Fibroblast of the aortic adventitia (primary cell): ENCODE data around the gene NLRP10. TPM values are rescaled to one million over a fixed set of nuclear protein-coding genes. Genes with fewer than 3 reads are reported as not detected.

Experiments
- DNase-seq: peaks from one replicate; pipeline ENCODE4 v3.0.0-alpha.2; 2010; ENCODE audit warnings: low read depth
- H3K4me3 ChIP-seq: 2 replicates; pipeline ENCODE4 v1.5.1; 2011; ENCODE audit warnings: low read depth, mild to moderate bottlenecking, control low read depth, low read length, moderate library complexity
- CTCF ChIP-seq: IDR thresholded peaks from 2 replicates; pipeline ENCODE4 v1.5.1; 2011; ENCODE audit warnings: mild to moderate bottlenecking, low read length, control low read depth, inconsistent platforms; ENCODE audit not compliant: insufficient read depth
- total RNA-seq: library from RNA; depleted of rRNA; stranded (reverse); fragments of >200 nt; gene quantifications from 2 replicates; pipeline ENCODE4 v1.2.3, GENCODE V29; 2012; ENCODE audit warnings: low replicate concordance

NLRP10 gene
- total RNA-seq, 1 donor: 6.8 TPM

DNA sequence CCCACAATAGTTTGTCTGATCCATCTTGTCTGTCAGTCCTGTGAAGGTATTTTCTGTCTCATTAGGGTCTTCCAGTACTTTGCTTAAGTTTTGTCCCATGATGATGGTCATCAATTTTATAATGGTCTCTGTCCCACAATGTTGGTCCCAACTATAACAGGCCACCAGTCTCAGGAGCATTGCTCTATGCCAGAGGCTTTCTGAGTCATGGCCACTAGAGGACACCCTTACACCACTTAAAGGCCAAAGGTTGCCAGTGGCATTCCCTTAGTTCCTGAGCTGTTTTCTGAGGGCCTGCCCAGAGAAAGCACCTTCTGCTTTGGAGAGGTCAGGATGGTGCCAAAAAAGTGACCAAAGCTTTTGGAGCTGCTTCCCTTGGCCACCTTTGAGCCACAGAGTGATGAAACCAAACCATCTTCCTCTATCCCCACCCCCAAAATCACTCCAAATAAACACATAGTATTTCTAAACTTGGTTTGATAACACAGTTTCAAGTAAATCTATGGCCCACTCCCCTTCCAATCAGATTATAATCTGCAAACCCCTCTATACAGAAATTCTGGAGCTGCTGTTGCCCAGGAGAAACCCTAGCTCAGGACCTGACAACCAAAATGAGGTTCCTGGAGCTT is 41.2 kb upstream of the NLRP10 start:
- peak; percentile 96 for TF ChIP-seq CTCF
- peak; percentile 86 for DNase-seq
- H3K4me3 ChIP-seq: no peak overlapping the region

DNA sequence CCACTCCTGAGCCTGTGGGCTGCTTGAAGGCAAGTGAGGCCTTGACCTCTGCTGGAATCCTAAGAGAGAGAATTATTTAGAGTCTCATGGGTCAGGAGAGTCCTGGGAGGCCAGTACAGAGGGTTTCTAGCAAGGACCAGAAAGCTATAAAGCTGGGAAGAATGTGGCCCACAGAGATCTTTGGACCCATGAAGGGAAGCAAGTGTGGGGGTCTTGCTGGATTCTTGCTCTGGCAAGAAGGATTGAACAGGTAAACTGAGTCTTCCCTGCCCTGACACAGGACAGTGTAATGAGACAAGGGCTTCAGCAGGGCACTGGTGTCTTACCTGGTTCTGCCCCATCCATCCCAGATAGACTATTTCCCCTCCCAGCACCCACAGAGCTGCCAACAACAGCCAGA is 40.3 kb upstream of the NLRP10 start:
- no peak for DNase-seq
- no peak overlapping the region for H3K4me3 ChIP-seq
- no peak for TF ChIP-seq CTCF

DNA sequence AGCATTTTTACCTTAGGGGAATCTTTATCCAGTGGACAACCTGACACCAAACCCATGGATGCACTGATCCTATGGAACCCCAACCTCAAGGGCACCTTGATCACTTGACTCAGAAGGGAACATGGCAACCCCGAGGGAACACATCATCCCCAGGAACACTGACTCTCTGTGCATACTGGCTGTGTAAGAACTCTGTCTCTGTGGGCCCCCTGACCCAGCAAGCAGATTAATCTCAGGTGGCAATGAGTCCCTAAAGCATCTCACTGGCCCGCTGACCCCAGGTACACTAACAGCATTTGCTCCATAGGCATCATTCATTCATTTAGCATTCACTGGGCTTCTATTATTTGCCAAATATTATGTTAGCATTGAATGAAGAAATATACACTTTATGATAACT is 38.8 kb upstream of the NLRP10 start:
- H3K4me3 ChIP-seq: no peak overlapping the region
- no peak for TF ChIP-seq CTCF
- no peak for DNase-seq

GRCh38 chr11:8003187-8003586 is 37.9 kb upstream of the NLRP10 start:
- TF ChIP-seq CTCF: no peak
- H3K4me3 ChIP-seq: no peak overlapping the region
- DNase-seq: no peak

- no peak overlapping the region for H3K4me3 ChIP-seq
- no peak for DNase-seq
- TF ChIP-seq CTCF: no peak
Observed at GRCh38 chr11:8002676-8003075, 37.4 kb upstream of the NLRP10 start.

- no peak for TF ChIP-seq CTCF
- no peak for DNase-seq
Observed at GRCh38 chr11:8000390-8000789, 35.1 kb upstream of the NLRP10 start.

DNA sequence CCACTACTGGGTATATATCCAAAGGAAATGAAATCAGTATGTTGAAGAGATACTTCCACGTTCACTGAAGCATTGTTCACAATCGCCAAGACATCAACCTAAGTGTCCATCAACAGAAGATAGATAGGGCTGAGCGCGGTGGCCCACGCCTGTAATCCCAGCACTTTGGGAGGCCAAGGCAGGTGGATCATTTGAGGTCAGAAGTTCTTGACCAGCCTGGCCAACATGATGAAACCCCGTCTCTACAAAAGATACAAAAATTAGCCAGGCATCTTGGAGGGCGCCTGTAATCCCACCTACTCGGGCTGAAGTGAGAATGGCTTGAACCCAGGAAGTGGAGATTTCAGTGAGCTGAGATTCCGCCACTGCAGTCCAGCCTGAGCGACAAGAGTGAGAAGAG is 34.5 kb upstream of the NLRP10 start:
- TF ChIP-seq CTCF: no peak
- no peak for DNase-seq
- H3K4me3 ChIP-seq: no peak overlapping the region

More at GRCh38 chr11:8000390-8000789, 35.1 kb upstream of the NLRP10 start:
- no peak overlapping the region for H3K4me3 ChIP-seq
